Effector memory CD4-positive, alpha-beta T cell (primary cell): ENCODE results near the gene TECR.
"Not testable (repeated sequence)": the region's sequence is repeated elsewhere in the genome, so short reads cannot be mapped to it uniquely, and the experiment has no call there.

Source experiments
- DNase-seq, 3 donors: peaks; one replicate each; pipeline ENCODE4 v3.0.0-alpha.2; 2020
- H3K27ac ChIP-seq: 2 replicates; pipeline ENCODE4 v1.7.0; 2013; ENCODE audit warnings: mild to moderate bottlenecking, low read length, moderate library complexity; ENCODE audit not compliant: insufficient read depth, poor library complexity, severe bottlenecking
- H3K27me3 ChIP-seq: replicated peaks from 2 replicates; pipeline ENCODE4 v1.7.0; 2013; ENCODE audit warnings: mild to moderate bottlenecking, low read length; ENCODE audit not compliant: insufficient read depth, control insufficient read depth, poor library complexity, severe bottlenecking
- H3K36me3 ChIP-seq: 2 replicates; pipeline ENCODE4 v1.7.0; 2013; ENCODE audit warnings: mild to moderate bottlenecking, low read length, moderate library complexity; ENCODE audit not compliant: control insufficient read depth, insufficient read depth
- H3K4me1 ChIP-seq: 2 replicates; pipeline ENCODE4 v1.7.0; 2013; ENCODE audit warnings: low read length, mild to moderate bottlenecking; ENCODE audit not compliant: control insufficient read depth, insufficient read depth, poor library complexity, severe bottlenecking
- H3K4me3 ChIP-seq: 2 replicates; pipeline ENCODE4 v1.7.0; 2013; ENCODE audit warnings: low read length, low read depth, mild to moderate bottlenecking; ENCODE audit not compliant: insufficient read depth, poor library complexity, severe bottlenecking
- H3K9me3 ChIP-seq: 2 replicates; pipeline ENCODE4 v1.7.0; 2013; ENCODE audit warnings: mild to moderate bottlenecking, low read length, moderate library complexity; ENCODE audit not compliant: control insufficient read depth

TECR gene

DNA sequence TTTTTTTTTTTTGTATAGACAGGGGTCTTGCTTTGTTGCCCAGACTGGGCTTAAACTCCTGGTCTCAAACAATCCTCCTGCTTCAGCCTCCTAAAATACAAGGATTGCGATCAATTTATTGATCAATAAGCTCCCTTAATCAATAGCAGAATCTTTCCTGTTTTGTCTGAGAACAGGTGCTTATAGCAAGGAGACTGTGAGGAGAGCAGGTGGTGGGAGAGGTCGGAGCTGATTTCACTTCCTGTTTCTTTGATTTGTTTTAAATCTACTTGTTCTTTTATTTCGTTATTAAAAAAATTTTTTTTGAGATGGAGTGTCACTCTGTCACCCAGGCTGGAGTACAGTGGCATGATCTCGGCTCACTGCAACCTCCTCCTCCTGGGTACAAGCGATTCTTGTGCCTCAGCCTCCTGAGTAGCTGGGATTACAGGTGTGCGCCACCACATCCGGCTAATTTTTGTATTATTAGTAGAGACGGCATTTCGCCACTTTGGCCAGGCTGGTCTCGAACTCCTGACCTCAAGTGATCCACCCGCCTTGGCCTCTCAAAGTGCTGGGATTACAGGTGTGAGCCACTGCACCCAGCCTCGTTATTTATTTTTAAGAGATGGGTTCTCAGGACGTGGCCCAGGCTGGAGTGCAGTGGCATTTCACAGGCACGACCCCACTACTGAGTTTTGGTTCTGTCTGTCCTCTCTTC lies 84.2 kb downstream of the TECR start:
- H3K4me1 ChIP-seq, H3K4me3 ChIP-seq, H3K27ac ChIP-seq, H3K36me3 ChIP-seq, H3K27me3 ChIP-seq, H3K9me3 ChIP-seq, DNase-seq: not testable (repeated sequence)

DNA sequence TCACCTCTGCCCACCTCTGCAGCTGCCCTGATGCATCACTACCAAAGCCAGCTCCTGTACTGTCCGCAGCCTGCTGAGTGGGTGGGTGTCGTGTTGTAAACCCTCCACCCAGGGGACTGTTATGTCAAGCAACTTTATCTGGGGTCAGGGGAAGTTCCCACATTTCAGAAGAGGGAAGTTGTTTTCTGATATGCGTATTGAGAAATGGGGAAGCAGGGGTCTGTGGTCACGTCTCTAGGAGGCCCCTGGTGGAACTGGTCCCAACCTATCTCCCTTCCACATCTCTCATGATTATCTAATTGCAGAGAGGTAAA lies 84.7 kb downstream of the TECR start:
- no peaks in the 10 kb centered on the region for H3K36me3 ChIP-seq
- no peak overlapping the region for H3K27ac ChIP-seq
- no peaks in the 10 kb centered on the region for H3K4me1 ChIP-seq
- no peaks in the 10 kb centered on the region for H3K27me3 ChIP-seq
- peaks cover 4% of the 10 kb centered on the region for H3K9me3 ChIP-seq
- DNase-seq = no peak
- H3K4me3 ChIP-seq = no peak overlapping the region
